ENCODE results near the gene LRP2.
"Not testable (repeated sequence)": the region's sequence is repeated elsewhere in the genome, so short reads cannot be mapped to it uniquely, and the experiment has no call there.

GRCh38 chr2:169134272-169134671 is 228.1 kb downstream of the LRP2 start:
- not testable (repeated sequence) for TF ChIP-seq TCF12 (IDR thresholded peaks at IDR 0.05); USF1 (IDR thresholded peaks at IDR 0.05; ENCODE audit: borderline replicate concordance, low read depth); GABPA (IDR thresholded peaks at IDR 0.05; ENCODE audit: low read depth); EZH2phosphoT487 (IDR thresholded peaks at IDR 0.05; ENCODE audit: borderline replicate concordance, low read depth); CTCF (IDR thresholded peaks at IDR 0.05); ZBTB33 (IDR thresholded peaks at IDR 0.05; ENCODE audit: borderline replicate concordance, low read depth); RCOR1 (IDR thresholded peaks at IDR 0.05; ENCODE audit: low read length); RAD21 (IDR thresholded peaks at IDR 0.05; ENCODE audit: low read length); YY1 (IDR thresholded peaks at IDR 0.05; ENCODE audit: low read depth); FOXM1 (IDR thresholded peaks at IDR 0.05; ENCODE audit: low read depth); RXRA (IDR thresholded peaks at IDR 0.05; ENCODE audit: borderline replicate concordance, low read depth); NRF1 (IDR thresholded peaks at IDR 0.05; ENCODE audit: low read depth, low read length); POLR2AphosphoS5 (IDR thresholded peaks at IDR 0.05; ENCODE audit: low read depth, low read length); USF2 (IDR thresholded peaks at IDR 0.05; ENCODE audit: borderline replicate concordance, low read depth, low read length)
